Epithelial cell of proximal tubule (primary cell): ENCODE data around the gene MAGEB3. TPM values are rescaled to one million over a fixed set of nuclear protein-coding genes. Genes with fewer than 3 reads are reported as not detected.
A peak's percentile ranks its signal among the peaks of the same experiment; 100 is the strongest.
"Not testable (repeated sequence)": the region's sequence is repeated elsewhere in the genome, so short reads cannot be mapped to it uniquely, and the experiment has no call there.

Experiments
- DNase-seq: peaks from one replicate; pipeline ENCODE4 v3.0.0-alpha.2; 2011; ENCODE audit warnings: low read depth
- H3K4me3 ChIP-seq: 2 replicates; pipeline ENCODE4 v1.5.1; 2011; ENCODE audit warnings: low read depth, mild to moderate bottlenecking, low read length
- CTCF ChIP-seq: conservative IDR thresholded peaks from 2 replicates; pipeline ENCODE4 v1.5.1; 2012; ENCODE audit warnings: low read depth, mild to moderate bottlenecking, low read length
- total RNA-seq: library from RNA; depleted of rRNA; stranded (reverse); fragments of >200 nt; gene quantifications from 2 replicates; pipeline ENCODE4 v1.2.3, GENCODE V29; 2015

Gene MAGEB3
- total RNA-seq, result not detected in 2 replicates

GRCh38 chrX:30230395-30230794 lies at the start of gene MAGEB3:
Gene MAGEB3 (plus strand): TSS chrX:30230657. CDS start chrX:30235925, 5,268 bp downstream.
- TF ChIP-seq CTCF, result no peak
- no peak for DNase-seq
- H3K4me3 ChIP-seq, result no peak within 1 kb of the TSS

GRCh38 chrX:30181353-30181752 lies 49.1 kb upstream of the MAGEB3 start:
- no peak overlapping the region for H3K4me3 ChIP-seq
- TF ChIP-seq CTCF, result no peak
- no peak for DNase-seq

- no peak overlapping the region for H3K4me3 ChIP-seq
- DNase-seq, result no peak
- TF ChIP-seq CTCF, result no peak
Observed at GRCh38 chrX:30183554-30183953, 46.9 kb upstream of the MAGEB3 start.

- no peak for DNase-seq
- H3K4me3 ChIP-seq, result no peak overlapping the region
- no peak for TF ChIP-seq CTCF
Observed at GRCh38 chrX:30190426-30190825, 40.0 kb upstream of the MAGEB3 start.

GRCh38 chrX:30193910-30194309 lies 36.5 kb upstream of the MAGEB3 start:
- H3K4me3 ChIP-seq, DNase-seq: not testable (repeated sequence)

GRCh38 chrX:30196322-30196721 lies 34.1 kb upstream of the MAGEB3 start:
- DNase-seq, result no peak

GRCh38 chrX:30212172-30212571 lies 18.3 kb upstream of the MAGEB3 start:
- TF ChIP-seq CTCF, result no peak
- DNase-seq, result no peak

More at GRCh38 chrX:30196322-30196721, 34.1 kb upstream of the MAGEB3 start:
- peak; percentile 22 for TF ChIP-seq CTCF
- no peak overlapping the region for H3K4me3 ChIP-seq

More at GRCh38 chrX:30212172-30212571, 18.3 kb upstream of the MAGEB3 start:
- no peak overlapping the region for H3K4me3 ChIP-seq
